ENCODE data around the gene ZBTB8A.
A peak's percentile ranks its signal among the peaks of the same experiment; 100 is the strongest.
"Not testable (repeated sequence)": the region's sequence is repeated elsewhere in the genome, so short reads cannot be mapped to it uniquely, and the experiment has no call there.

The ZBTB8A gene

DNA sequence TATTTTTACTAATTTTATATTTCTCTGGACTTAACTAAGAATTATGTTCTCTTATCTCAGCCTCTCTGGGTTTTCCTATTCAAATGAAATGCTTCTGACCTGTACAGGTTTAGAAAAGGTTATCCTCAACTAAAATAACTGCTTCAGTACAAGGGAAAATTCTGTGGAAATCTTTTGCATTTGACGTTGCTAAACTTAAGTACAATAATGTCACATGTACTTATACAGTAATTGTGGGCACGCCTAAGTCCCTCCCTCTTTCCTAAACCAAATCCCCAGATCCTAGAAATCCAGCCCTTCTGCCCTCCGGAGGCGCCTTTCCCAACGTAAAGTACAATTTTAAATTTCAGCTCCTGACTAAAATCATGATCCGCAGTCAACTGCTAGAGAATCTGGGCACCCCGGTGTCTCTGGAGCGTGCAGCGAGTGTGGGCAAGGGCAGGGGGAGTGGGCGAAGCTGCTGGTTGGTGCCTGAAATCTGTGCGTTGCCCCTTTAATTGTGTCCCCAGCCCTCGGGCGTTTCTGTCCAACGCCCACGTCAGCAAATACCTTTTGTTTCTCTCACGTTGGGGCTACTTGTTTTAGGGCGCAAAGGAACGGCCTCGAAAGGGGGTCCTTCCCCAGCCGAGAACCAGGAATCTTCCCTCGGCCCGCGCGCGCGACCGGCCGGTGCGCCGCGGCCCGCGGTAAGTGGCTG, at the start of gene ZBTB8A:
ZBTB8A (plus strand) TSS at position 541 of the 697 bp plus-strand sequence. CDS start 53,505 bp downstream, outside the sequence.
- DNase-seq: peak; percentile 67

DNA sequence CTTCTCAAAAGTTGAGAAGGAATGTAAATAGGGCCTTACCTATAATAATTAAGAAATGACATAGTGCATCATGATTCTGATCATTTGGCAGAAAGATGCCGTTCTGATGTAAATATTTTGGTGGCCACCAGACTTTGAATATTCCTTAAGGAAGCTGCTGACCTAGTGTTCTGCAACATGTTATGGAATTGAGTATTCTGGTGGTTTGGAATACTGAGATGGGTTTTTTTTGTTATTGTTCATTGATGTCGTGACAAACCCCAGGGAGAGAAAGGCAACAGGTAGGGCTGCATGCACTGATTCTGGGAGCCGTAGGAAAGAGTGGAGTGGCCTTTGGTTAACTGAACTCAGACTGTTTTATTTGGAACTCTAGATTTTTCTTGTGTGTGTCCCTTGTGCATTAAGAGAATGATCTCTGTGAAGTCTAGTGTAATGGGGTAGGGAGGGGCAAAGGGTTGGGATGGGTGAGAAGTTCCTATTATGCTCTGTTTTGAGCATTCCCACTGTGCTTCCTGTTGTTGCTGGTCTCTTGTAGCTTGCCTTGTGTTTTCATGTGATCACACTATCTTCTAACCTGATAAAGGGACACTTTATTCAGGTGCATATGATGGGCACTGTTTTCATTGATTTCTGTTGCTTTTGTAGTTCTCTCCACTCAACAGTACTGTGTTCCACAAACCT, 49.3 kb upstream of the ZBTB8A start:
- no peak for DNase-seq

- DNase-seq: no peak
Measured at GRCh38 chr1:32491386-32491785, 47.8 kb upstream of the ZBTB8A start.

- no peak for DNase-seq
Measured at GRCh38 chr1:32494196-32494595, 45.0 kb upstream of the ZBTB8A start.

GRCh38 chr1:32494711-32495337, 44.4 kb upstream of the ZBTB8A start:
- DNase-seq: no peak

DNA sequence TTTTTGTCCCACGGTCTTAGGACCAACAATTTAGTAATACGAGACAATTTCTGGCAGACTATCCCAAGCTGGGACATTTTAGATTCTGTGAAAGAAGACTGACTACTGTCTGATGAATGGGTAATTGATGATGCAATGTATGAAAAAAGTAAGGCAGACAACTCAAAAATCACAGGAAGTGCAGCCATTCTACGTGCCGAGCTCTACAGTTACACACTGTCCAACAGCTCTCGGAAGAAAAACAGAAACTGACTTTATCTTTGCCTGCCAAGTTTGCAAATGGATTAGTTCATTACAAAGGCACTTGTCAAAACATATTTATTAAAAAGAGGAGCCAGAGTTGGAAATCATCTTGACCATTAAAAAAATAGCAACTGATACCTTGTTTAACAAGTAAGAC, 43.1 kb upstream of the ZBTB8A start:
- DNase-seq: peak; percentile 58

GRCh38 chr1:32498751-32499150, 40.5 kb upstream of the ZBTB8A start:
- DNase-seq: no peak

- peak; percentile 64 for DNase-seq
Measured at GRCh38 chr1:32500387-32501209, 38.6 kb upstream of the ZBTB8A start.

GRCh38 chr1:32501865-32502264, 37.4 kb upstream of the ZBTB8A start:
- no peak for DNase-seq

DNA sequence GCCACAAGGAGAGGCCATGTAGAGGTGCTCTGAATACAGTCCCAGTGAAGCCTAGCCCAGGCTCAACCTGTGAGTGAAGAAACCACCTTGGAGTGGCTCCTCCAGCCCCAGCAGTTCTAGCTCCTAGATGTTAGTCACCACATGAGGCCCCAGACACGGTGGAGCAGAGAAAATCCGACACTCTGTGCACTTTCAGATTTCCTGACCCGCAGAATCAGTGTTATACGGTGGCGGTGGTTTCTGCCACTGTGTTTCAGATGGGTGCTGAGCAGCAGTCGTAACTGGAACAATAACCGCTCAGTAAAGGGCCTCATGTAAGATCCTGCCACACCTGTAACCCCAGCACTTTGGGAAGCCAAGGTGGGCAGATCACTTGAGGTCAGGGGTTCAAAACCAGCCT, 36.1 kb upstream of the ZBTB8A start:
- DNase-seq: no peak

GRCh38 chr1:32507021-32507420, 32.2 kb upstream of the ZBTB8A start:
- DNase-seq: no peak

DNA sequence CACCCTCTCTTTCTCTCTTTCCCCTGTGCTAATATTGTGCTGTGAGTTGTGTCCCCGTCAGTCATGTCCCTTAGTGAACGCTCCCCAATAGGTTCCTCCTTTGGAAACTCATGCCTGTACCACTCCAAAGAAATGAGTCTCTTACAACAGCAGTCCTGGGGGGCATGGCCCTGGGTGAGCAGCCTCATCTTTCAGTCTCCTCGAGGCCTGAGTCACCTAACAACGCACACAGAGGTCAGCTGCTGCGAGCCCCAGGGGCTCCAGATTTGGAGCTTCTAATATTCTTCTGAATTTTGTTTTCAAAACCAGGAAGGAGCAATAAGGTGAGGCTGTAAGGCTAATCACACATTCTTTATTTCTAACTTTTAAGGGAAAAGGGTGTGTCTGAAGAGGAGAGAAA, 30.5 kb upstream of the ZBTB8A start:
- DNase-seq: peak; percentile 55

GRCh38 chr1:32509939-32510338, 29.3 kb upstream of the ZBTB8A start:
- no peak for DNase-seq

DNA sequence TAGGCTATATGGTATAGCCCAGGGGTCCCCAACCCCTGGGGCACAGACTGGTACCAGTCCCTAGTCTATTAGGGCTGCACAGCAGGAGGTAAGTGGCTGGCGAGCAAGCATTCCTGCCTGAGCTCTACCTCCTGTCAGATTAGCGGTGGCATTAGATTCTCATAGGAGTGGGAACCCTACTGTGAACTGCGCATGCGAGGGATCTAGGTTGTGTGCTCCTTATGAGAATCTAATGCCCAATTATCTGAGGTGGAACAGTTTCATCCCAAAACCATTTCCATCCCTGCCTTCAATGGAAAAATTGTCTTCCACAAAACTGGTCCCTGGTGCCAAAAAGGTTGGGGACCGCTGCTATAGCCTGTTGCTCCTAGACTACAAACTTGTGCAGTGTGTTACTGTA, 22.8 kb upstream of the ZBTB8A start:
- no peak for DNase-seq

DNA sequence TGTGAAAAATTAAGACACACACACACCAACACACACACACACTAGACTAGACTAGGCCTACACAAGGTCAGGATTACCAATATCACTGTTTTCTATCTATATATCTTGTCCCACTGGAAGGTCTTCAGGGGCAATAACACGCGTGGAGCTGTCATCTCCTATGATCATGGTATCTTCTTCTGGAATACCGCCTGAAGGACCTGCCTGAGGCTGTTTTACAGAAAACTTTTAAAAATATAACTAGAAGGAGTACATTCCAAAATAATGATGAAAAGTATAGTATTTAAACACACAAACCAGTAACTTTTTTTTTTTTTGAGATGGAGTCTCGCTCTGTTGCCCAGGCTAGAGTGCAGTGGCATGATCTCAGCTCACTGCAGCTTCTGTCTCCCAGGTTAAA, 20.3 kb upstream of the ZBTB8A start:
- DNase-seq: no peak

DNA sequence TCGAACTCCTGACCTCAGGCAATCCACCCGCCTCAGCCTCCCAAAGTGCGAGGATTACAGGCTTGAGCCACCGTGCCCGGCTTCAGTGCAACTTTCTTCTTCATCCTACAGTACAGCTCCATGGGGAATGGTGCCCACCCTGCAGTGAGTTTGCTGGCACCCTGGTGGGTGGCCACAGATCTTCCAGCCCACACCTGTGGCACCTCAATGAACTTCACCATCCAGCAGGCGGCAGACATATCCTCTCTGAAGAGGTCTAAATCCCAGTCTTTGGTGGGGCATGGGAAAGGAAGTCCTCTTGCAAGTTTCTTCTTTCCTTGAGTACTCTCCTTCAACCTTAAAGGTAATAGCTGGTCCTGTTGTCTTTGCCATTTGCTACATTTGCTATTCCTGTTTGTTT, 18.1 kb upstream of the ZBTB8A start:
- DNase-seq: no peak

- DNase-seq: no peak
Measured at GRCh38 chr1:32525053-32525452, 14.2 kb upstream of the ZBTB8A start.

DNA sequence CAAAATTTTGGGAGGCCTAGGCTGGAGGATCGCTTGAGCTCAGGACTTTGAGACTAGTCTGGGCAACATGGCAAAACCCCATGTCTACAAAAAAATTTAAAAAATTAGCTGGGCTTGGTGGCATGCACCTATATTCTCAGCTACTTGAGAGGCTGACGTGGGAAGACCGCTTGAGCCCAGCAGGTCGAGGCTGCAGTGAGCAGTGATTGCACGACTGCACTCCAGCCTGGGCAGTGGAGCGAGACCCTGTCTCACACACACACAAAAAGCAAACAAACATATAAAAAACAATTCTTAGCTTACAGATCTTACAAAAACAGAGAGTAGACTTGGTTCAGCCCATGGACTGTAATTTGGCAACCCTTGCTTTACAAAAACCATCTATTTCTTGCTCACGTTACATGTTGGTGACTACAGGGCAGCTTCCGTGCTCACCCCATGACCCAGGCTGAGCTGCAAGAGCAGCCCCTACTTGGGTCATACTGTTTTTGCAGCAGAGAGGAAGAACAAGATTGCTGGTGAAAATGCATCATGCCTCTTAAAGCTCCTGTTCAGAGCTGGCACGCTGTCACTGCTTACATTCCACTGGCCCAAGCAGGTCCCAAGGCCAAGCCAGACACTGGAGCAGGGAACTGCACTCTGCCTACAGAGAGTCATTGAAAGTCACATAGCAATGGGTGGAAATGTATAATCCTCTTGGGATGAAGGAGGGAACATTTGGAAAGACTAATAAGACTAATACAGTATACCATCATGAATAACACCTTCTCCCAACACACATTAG, 13.4 kb upstream of the ZBTB8A start:
- DNase-seq: no peak

DNA sequence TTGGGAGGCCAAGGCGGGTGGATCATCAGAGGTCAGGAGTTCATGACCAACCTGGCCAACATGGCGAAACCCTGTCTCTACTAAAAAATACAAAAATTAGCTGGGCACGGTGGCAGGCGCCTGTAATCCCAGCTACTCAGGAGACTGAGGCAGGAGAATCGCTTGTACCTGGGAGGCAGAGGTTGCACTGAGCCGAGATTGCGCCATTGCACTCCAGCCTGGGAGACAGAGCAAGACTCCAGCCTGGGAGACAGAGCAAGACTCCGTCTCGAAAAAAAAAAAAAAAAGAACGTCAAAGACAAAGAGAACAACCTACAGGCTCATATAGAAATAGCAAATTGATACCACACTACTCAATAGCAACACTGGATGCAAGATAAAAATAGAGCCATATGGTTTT, 10.7 kb upstream of the ZBTB8A start:
- DNase-seq: not testable (repeated sequence)

DNA sequence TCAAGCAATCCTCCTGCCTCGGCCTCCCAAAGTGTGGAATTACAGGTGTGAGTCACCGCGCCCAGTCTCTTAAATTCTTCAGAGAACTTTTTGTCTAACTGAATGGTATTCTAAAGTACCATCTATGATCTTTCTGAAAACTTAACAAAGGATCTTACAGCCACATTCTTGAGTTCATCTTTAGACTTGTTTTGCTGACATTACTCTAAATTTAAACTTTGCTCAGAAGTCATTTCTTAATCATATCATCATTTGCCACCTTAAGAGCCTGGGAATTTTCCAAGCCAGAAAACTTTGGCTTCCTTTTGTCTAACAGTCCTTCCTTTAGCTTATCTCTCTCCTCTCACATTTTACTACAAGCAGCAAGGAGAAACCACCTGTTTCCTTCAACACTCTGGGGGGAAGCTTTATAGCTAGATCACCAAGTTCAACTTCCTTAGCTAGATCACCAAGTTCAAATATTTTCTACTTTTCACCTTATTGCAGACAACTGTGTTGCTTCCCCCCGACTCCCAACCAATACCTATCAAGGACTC, 5.4 kb upstream of the ZBTB8A start:
- DNase-seq: no peak

DNA sequence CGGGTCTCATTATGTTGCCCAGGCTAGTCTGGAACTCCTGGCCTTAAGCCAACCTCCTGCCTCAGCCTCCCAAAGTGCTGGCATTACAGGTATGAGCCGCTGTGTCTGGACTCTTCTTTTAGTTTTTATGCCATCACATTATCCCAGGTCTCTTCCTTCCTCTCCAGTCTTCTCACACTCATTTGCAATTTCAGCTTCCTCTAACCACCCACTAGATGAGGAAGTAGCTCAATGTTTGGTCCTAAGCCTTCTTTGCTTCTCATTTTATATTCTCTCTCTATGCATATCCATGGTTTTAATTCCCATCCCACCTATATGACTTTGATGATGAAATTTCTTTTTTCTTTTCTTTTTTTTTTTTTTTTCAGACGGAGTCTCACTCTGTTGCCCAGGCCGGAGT, 3.1 kb upstream of the ZBTB8A start:
- no peak for DNase-seq

GRCh38 chr1:32536764-32537163, 2.5 kb upstream of the ZBTB8A start:
- no peak for DNase-seq

Data from EL (cell line).